Activated T-cell treated with anti-CD3 and anti-CD28 coated beads, Interleukin-2, amount 50 U/mL, for 48 hours (primary cell): ENCODE results near the gene ERFL.
"Not testable (repeated sequence)": the region's sequence is repeated elsewhere in the genome, so short reads cannot be mapped to it uniquely, and the experiment has no call there.

Experiments
- DNase-seq, 2 experiments: peaks; one replicate each; pipeline ENCODE4 v3.0.0-alpha.2; 2020

Gene ERFL

GRCh38 chr19:41926763-41927496 lies 1.3 kb downstream of the ERFL start:
- no peak for DNase-seq

GRCh38 chr19:41926028-41926762 lies 2.1 kb downstream of the ERFL start:
- no peak for DNase-seq

DNA sequence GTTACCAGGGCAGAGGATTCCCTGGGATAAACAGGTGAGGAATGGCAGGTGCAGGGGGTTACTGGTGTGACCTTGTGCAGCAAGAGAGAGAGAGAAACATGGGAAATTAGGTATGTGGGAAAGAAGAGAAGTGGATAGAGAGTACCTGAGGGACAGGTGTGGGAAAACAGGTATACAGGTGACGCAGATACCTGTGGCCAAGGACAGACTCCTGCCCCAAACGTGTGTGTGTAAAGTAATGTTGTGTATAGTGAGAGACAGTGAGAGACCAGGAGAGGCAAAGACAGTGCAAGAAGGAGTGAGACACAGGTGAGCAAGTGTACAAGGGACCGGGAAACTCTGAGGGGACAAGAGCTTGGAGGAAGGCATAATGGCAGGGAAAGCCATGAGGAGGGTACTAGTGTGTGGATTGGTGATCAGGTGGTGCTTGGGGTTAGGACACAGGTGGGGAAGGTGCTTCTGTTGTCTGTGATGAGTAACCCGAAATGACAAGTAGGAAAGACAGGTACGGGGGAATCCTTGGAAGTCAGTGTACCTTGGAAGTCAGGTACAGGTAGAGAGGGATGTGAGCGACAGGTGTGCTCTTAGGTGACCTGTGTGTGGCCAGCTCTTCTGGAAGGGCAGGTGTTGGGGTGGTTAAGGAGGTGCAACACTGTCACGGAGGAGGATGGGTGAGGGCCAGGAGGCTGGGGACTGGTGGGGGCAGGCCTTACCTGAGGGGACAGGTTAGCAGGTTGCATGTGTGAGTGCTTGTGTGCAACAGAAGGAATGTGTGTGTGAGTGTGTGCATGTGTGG lies 2.8 kb downstream of the ERFL start:
- DNase-seq, result no peak

DNA sequence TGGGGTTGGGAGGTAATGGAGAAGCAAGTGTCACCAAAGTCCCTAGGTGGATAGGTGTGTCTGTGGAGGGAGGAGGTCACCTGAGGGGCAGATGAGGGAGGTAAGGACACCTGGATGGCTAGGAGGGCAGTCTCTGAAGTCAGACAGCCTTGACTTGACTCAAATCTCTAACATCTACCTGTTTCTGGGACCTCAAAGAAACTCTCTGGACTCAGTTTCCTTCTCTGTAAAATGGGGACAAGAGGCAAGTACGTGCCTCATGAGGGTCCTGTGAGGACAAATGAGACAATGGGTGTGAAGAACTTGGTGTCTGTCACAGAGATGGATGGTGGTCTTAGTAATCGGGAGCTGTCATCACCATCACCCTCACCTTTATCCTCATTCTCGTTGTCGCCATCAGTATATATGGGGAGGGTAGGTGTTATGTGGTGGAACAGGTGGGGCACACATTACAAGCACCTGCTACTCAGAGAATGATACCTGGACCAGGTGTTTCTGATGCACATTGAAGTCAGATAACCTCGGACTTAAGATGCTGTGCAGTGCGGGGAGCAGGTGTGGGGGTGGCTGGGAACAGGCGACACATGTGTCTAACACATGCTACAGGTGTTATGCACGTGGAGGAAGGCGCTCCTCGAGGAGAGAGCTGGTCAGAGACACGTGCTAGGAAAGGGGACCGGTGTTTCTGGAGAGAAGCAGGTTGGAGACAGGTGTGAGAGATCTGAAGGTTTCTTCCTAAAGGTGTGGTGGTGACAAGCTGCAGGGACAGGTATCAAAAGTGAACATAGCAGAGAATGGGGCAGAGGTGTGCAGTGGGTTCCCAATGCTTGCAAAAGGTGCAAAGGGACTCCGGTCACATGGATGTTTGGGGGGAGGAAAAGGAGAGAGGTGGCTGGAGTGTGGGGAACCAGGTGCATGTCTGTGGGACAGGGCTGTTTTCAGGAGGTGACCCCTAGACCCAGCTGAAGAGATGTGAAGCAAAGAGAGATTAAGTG lies 3.8 kb downstream of the ERFL start:
- DNase-seq, result no peak

DNA sequence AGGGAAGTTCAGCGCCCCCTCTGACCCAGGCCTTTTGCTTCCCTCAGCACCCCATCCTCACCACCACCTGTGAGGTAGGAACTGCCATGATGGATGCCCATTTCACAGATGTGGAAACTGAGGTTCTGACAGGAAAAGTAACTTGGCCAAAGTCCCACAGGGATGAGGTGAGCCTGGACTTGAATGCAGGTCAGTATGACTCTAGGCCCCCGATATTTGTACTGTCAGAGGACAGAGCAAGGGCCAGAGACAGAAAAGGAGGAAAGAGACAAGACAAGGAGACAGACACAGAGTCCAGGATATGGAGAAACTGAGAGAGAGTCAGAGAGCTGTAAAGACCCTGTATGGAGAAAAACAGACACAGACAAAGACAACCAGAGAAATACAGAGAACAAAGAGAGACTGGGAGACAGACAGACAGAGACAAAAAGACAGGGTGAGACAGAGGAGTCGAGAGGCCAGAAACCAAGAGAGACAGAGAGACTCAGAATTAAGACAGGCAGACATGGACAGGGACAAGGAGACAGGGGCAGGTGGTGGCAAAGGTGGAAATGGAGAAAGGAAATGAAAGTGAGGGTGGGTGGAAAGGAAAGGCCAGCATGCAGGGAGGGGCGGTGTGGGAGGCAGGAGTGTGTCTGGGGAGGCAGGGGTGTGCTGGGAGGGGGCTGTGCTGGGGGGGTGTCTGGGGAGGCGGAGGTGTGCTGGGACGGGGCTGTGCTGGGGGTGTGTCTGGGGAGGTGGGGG lies 5.0 kb downstream of the ERFL start:
- DNase-seq, result no peak

- no peak for DNase-seq
Measured at GRCh38 chr19:41922585-41922984, 5.7 kb downstream of the ERFL start.

DNA sequence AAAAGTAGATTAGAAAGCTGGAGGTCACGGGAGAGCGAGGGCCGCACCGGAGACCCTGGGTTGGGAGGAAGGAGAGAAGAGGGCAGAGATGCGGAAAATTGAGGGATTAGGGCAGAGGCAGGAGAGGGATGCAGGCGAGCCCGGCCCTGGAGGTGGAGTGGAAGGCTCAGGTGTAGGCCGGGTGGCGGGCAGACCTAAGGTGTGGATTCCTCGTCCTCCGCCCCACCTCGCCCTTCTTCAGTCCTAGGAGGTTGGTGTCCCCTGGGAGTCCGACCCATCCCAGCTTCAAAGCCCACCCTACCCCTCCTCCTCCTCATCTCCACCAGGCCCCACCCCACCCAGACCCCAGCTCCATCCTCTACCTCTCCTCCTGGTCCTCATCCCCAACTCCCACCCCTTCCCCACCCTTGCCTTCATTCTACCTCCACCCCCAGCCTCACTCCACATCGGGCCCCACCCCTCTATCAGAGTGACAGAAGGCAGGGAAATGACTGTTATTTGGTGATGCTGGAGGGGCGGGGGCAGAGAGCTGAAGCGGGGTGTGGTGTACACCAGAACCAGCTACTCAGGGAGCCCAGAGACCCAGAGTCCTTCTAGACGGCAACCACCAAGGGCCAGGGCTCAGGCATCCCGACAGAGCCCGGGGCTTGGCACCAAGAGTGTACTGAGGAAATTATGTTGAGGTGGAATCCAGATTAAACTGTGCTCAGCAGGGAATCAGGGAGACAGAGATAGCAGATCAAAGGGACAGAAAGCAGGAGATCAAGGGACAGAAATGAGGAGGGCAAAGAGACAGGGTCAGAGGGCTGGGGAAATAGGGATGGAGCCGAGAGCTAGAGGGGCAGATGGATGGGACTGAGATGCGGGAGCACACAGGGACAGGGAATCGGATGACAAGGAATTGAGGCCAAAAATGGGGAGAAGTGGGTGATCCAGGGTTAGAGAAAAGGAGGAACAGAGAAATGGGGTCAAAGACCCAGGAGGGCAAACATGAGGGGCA lies 6.4 kb downstream of the ERFL start:
- DNase-seq, result no peak

GRCh38 chr19:41920882-41921576 lies 7.2 kb downstream of the ERFL start:
- no peak for DNase-seq

DNA sequence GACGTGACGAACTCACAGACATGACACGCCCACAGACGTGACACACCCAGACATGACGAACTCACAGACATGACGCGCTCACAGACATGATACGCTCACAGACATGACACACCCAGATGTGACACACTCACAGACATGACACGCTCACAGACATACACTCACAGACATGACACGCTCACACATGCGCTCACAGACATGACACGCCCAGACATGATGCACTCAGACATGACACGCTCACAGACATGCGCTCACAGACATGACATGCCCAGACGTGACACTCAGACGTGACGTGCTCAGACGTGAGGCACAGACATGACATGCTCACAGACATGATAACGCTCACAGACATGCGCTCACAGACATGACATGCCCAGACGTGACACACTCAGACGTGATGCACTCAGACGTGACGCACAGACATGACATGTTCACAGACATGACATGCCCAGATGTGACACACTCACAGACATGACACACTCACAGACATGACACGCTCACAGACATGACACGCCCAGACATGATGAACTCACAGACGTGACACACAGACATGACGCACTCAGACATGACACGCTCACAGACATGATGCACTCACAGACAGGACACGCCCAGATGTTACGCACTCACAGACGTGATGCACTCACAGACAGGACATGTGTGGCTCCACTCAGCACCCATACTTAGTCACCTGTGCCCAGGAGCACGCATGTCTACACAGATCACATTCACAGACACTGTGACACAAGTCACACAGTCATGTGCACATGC lies 8.1 kb downstream of the ERFL start:
- no peak for DNase-seq

DNA sequence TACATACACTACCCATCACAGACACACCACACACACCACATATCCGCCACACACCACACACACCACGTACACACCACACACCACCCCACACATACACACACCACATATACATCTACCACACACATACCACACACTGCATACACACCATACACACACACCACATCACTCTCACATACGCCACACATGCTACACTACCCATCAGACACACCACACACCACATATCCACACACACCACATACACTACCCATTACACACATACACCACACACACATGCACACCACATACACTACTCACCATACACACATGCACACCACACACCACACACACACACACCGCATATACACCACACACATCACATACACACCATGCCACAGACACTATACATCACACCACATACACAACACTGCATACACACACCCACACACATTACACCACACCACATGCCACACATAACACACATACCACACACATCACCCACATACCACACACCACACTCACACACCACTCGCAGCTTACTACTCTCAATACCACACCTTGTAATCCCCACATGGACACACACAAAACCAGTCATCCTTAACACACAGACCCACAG lies 9.5 kb downstream of the ERFL start:
- no peak for DNase-seq

DNA sequence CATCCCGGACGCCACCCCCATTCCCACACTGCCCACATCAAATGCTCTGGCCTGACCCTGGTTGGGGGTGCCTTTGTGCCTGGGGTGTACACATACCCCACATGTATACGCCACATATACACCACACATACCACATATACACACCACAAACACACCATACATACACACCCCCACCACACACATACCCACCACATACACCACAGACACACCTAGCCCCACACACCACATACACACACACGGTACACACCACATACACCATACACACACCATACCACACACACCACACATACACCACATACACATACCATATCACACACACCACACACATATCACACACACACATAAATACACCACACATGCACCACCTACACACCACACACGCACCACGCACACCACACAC lies 10.2 kb downstream of the ERFL start:
- no peak for DNase-seq

- no peak for DNase-seq
Measured at GRCh38 chr19:41917676-41918075, 10.6 kb downstream of the ERFL start.

DNA sequence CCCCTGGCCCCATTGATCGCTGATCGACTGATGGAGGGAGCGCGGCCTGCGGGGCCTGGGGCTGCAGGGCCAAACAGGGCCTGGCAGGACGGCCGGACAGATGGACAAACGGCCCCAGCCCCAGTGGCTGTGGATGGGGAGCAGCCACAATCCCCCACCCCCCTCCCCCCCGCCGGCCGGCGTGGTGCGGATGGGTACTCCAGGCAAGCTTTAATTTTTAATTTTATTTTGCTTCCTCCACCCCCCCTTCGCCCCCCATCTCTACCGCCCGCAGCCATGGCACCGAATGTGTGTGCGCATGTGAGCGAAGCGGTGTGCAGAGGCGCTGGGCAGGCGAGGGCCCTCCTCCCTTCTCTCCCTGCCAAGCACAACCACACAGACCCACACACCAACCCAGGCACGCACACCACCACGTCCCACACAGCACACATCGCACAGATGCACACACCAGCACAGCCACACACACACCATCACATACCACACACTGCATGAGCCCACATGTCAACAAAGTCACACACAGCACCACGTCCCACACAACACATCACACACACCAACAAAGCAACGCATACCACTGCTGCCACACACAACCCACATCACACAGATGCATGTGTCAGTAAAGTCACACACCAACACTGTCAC lies 12.4 kb downstream of the ERFL start:
- DNase-seq, result no peak

DNA sequence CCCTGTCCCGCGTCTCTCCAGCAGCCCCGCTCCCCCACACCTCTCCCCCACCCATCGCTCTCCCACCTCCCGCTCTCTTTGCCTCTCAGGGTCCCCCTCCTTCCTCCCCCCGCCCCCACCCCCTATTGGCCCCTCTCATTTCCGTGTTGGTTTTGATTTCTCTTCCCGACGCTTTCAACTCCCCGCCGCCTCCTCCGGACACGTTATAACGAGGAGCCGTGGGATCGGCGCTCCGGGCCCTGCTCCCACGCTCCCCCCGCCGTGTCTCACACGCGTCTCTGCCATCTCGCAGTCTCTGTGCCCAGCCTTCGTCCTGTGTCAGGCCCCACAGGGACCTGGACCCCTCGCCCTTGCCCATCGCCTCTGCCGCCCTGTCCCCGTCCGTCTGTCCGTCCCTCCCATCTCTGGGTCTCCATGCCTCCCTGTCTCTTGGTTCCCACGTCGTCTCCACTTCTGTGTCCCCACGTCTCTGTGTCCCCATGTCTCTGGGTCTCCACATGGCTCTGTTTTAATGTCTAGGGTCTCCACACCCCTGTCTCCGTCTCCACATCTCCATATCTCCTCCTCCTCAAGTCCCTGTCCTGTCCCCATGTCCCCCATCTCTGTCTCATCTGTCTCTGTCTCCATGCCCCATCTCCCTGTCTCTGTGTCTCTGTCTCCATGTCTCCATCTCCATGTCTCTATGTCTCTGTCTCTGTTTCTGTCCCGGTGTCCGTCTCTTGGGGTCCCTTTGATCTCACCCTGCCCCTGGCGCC lies 13.1 kb downstream of the ERFL start:
- DNase-seq, result no peak

GRCh38 chr19:41914424-41914834 lies 13.8 kb downstream of the ERFL start:
- not testable (repeated sequence) for DNase-seq

DNA sequence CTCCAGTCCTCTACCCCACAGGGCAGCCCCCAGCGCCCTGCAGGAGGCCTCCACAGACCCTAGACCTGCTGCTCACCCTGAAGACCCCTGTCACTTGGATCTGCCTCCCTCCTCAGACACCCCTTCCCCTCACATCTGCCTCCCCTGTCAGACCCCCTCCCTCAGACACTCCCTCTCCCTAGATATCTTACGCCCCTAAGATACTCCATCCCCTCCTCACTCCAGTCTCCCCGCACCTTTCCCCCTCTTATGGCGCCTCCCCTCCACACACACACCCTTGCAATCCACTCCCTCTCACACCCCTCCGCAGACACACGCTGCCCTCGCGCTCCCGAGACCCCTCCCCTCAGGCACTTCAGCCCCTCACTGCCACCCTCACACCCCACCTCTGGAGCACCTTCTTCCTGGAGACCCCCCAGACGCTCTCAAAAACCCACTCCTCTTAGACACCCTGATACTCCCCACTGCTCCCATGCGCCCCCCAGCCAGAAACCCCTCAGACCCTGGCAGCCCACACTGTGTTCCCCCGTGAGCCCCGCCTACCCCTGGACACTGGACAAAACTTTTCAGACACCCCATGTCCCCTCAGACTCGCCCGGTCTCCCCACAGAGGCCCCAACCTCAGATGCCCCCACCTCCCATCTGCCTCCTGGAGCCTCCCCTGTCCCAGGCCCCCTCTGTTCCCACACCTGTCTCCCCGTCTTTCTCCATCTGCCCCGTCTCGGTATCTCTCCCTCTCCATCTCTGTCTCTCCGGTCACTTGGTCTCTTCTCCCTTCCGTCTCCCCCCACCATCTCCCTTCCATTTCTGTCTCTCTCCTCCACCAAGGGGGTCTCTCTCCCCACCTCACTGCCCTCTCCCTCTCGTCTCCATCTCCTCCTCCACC lies 14.5 kb downstream of the ERFL start:
- DNase-seq, result no peak
